22Rv1 (cell line): Measurements from ENCODE around the gene BAG2.

Experiments used
- CTCF ChIP-seq: fragments of 450-650 bp; IDR thresholded peaks from 2 replicates; pipeline ENCODE4 v1.5.1; 2017; ENCODE audit warnings: mild to moderate bottlenecking
- ZFX ChIP-seq: fragments of 450-650 bp; IDR thresholded peaks from 2 replicates; pipeline ENCODE4 v1.6.1; 2017; ENCODE audit warnings: antibody characterized with exemption, borderline replicate concordance

DNA sequence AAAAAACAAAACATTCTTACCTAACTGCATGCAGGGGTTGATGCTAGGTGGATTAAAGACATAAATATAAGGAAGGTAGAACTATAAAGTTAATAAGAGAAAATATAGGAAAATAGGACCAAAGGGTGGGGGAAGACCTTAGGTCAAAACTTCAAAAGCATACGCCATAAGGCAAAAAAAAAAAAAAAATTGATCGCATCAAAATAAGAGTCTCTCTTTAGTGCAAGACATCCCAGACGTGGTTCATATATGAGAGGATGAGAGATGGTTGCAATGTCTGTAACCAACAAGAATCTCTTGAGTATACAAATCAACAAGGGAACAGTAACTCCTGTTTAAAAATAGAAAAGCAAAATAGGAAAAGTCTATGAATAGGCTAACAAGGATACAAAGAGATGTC lies 8.5 kb downstream of the BAG2 start:
- no peak for TF ChIP-seq CTCF
- no peak for TF ChIP-seq ZFX
